ENCODE results near the gene RFPL1.
"Not testable (repeated sequence)": the region's sequence is repeated elsewhere in the genome, so short reads cannot be mapped to it uniquely, and the experiment has no call there.

The RFPL1 gene

GRCh38 chr22:29438283-29438682 lies at the start of gene RFPL1:
RFPL1 (plus strand) TSS chr22:29438583.
- not testable (repeated sequence) for DNase-seq (ENCODE audit: low read depth, low spot score)

- DNase-seq (ENCODE audit: low read depth, low spot score), result no peak
Measured at GRCh38 chr22:29388759-29389090, 49.7 kb upstream of the RFPL1 start.

GRCh38 chr22:29390270-29390669 lies 48.1 kb upstream of the RFPL1 start:
- DNase-seq (ENCODE audit: low read depth, low spot score), result no peak

- no peak for DNase-seq (ENCODE audit: low read depth, low spot score)
Measured at GRCh38 chr22:29391546-29391945, 46.8 kb upstream of the RFPL1 start.

GRCh38 chr22:29393019-29393608 lies 45.3 kb upstream of the RFPL1 start:
- no peak for DNase-seq (ENCODE audit: low read depth, low spot score)

GRCh38 chr22:29394931-29395581 lies 43.3 kb upstream of the RFPL1 start:
- peak; percentile 38 for DNase-seq (ENCODE audit: low read depth, low spot score)

- DNase-seq (ENCODE audit: low read depth, low spot score), result no peak
Measured at GRCh38 chr22:29396126-29396525, 42.3 kb upstream of the RFPL1 start.

- no peak for DNase-seq (ENCODE audit: low read depth, low spot score)
Measured at GRCh38 chr22:29397791-29398190, 40.6 kb upstream of the RFPL1 start.

GRCh38 chr22:29400576-29400975 lies 37.8 kb upstream of the RFPL1 start:
- no peak for DNase-seq (ENCODE audit: low read depth, low spot score)

- not testable (repeated sequence) for DNase-seq (ENCODE audit: low read depth, low spot score)
Measured at GRCh38 chr22:29401538-29401937, 36.8 kb upstream of the RFPL1 start.

- DNase-seq (ENCODE audit: low read depth, low spot score), result no peak
Measured at GRCh38 chr22:29408940-29409339, 29.4 kb upstream of the RFPL1 start.

GRCh38 chr22:29411569-29412211 lies 26.7 kb upstream of the RFPL1 start:
- DNase-seq (ENCODE audit: low read depth, low spot score), result not testable (repeated sequence)

GRCh38 chr22:29412772-29413171 lies 25.6 kb upstream of the RFPL1 start:
- not testable (repeated sequence) for DNase-seq (ENCODE audit: low read depth, low spot score)

GRCh38 chr22:29414951-29415591 lies 23.3 kb upstream of the RFPL1 start:
- DNase-seq (ENCODE audit: low read depth, low spot score), result peak; percentile 47

GRCh38 chr22:29418704-29419103 lies 19.7 kb upstream of the RFPL1 start:
- not testable (repeated sequence) for DNase-seq (ENCODE audit: low read depth, low spot score)

GRCh38 chr22:29426476-29426875 lies 11.9 kb upstream of the RFPL1 start:
- DNase-seq (ENCODE audit: low read depth, low spot score), result no peak

- no peak for DNase-seq (ENCODE audit: low read depth, low spot score)
Measured at GRCh38 chr22:29427176-29427760, 11.1 kb upstream of the RFPL1 start.

- no peak for DNase-seq (ENCODE audit: low read depth, low spot score)
Measured at GRCh38 chr22:29431986-29432385, 6.4 kb upstream of the RFPL1 start.

- DNase-seq (ENCODE audit: low read depth, low spot score), result no peak
Measured at GRCh38 chr22:29433856-29434255, 4.5 kb upstream of the RFPL1 start.

- DNase-seq (ENCODE audit: low read depth, low spot score), result no peak
Measured at GRCh38 chr22:29434288-29434687, 4.1 kb upstream of the RFPL1 start.

GRCh38 chr22:29435236-29436136 lies 2.9 kb upstream of the RFPL1 start:
- DNase-seq (ENCODE audit: low read depth, low spot score), result no peak
